Stimulated activated CD8-positive, alpha-beta memory T cell treated with anti-CD3 and anti-CD28 coated beads, Interleukin-2, amount 100 ng/mL, for 48 hours (primary cell): ENCODE measurements around the gene JAM2.
A peak's percentile ranks its signal among the peaks of the same experiment; 100 is the strongest.
"Not testable (repeated sequence)": the region's sequence is repeated elsewhere in the genome, so short reads cannot be mapped to it uniquely, and the experiment has no call there.

ENCODE experiments used
- DNase-seq, 2 donors: peaks; one replicate each; pipeline ENCODE4 v3.0.0-alpha.2; 2020; ENCODE audit warnings: low read depth in 2 of 2

The JAM2 gene

GRCh38 chr21:25646474-25646873, 7.4 kb downstream of the JAM2 start:
- no peak for DNase-seq

- DNase-seq: no peak
Measured at GRCh38 chr21:25647647-25648046, 8.6 kb downstream of the JAM2 start.

- DNase-seq: no peak
Measured at GRCh38 chr21:25649146-25649545, 10.1 kb downstream of the JAM2 start.

- DNase-seq: no peak
Measured at GRCh38 chr21:25656412-25656811, 17.4 kb downstream of the JAM2 start.

GRCh38 chr21:25657140-25657539, 18.1 kb downstream of the JAM2 start:
- DNase-seq: no peak

GRCh38 chr21:25658427-25659035, 19.5 kb downstream of the JAM2 start:
- no peak for DNase-seq

DNA sequence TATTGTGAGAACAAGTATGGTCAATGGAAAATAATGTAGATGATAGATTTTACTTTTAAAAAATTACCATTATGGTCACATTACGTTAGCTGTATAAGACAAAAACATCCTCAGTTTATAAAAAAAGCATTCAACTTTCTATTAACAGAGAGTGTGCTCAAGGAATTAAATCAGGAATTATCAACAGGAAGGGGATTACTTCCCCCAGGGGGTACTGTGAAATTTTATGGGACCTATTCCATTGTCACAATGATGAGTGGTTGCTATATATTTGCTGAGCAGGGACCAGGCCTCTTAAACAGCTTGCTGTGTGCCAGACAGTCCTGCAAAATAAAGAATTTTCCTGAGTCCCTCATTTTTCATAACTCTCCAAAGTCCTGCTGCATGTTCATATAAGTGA, 21.2 kb downstream of the JAM2 start:
- DNase-seq: no peak

- no peak for DNase-seq
Measured at GRCh38 chr21:25664491-25664931, 25.5 kb downstream of the JAM2 start.

DNA sequence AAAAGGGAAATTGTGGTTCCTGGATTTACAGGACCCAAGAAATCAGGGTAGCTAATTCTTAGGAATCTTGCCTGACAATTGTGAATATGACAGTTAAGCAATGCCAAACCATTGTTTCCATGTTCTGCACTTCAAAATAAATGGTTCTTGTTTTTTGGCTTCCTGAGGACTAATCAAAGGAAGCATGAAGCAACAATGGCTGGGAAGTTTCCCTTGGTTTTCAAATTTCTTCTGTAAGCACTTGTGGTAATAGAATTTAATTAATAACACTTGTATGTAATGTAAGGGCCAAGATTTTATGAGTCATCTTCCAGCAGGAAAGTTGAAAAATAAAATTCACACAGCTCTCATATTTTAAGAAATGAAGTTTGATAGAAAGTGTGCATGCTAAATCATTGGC, 31.7 kb downstream of the JAM2 start:
- no peak for DNase-seq

GRCh38 chr21:25676451-25676850, 37.4 kb downstream of the JAM2 start:
- DNase-seq: no peak

DNA sequence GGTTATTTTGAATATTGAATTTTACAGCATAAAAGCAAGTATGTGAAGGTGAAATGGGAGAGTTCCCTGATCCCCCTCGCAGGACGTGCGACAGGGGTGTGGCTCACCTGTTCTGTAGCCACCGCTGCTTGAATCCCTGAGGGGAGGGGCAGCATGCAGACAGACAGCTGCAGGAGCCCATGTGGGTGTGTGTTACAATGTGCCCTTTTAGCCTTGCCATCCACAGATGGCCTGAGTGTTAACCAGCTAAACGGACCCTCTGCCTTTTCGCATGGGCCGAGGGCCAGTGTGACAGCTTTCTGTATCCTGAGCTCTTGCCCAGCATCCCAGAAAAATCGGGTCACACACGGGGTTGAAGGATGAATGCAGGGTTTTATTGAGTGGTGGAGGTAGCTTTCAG, 43.3 kb downstream of the JAM2 start:
- DNase-seq: no peak

DNA sequence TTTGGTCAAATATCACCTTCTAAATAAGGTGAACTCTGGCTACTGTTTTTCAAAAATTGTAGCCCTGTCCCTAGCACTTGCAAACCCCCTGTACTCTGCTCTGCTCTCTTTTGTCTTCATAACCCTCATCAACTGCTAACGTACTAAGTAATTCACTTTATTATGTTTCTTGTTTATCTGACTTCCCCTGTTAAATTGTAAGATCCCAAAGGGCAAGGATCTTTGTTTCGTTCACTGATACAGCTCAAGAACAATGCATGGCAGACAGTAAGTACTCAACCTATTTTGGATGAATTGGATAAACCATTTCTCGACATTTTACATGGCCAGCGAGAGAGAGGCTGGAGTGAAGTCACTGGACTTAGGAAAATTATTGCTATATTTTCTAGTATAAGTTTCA, 48.7 kb downstream of the JAM2 start:
- DNase-seq: no peak

DNA sequence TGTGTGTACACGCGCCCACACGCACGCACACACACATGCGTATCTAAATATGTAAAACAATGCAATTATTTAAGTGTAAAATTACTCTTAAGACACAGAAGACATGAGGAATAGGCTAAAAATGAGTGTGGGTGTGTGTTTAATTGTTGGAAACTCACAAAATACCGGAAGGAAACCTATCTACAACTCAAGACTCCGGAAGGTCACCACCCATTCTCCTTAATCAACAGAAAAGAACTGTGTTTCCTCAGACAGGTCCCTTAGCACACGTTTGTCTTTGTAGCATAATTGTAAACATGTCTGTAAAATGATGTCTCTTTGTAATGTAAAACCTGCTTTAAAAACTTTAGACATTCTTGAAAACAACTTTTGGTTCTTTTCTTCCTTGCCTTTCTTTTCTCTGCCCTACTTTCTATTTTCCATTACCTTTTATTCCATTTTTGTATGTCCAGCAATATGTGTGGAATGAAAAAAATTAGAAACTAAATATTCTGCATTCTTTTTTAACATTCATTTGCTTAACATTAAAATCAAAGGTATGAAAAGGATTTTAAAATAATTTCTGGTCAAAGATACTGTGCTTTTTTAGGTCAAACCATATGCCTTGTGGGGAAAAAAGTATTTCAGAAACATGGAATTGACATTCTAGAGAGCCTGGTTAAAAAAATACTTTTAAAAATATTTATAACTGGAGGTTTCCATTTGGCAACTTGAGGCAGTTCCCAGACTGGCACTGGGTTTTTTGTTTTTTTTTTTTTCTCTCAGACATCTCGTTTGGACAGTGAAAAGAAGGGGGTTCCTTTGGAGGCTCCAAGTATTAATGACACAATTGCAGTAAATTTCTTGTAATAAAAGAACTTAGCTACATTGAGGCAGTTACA, 49.5 kb downstream of the JAM2 start:
- no peak for DNase-seq

GRCh38 chr21:25689226-25689625, 50.2 kb downstream of the JAM2 start:
- DNase-seq: no peak

DNA sequence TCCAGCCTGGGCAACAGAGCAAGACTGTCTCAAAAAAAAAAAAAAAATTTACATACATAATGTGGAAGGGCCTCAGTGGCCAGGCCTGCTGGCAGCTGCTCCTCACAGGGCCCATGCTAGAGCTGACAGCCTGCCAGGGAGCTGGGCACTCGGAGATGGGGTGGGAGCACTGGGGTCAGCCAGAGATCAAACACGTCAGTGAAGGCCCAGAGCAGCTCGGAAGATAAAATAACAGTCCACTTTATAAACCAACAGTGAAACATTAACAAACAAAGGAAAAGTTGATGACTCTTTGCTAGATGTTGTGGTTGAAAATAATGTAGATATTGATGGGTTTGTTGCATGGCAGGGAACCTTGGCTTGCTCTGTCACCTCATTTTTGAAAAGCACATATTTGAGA, 52.9 kb downstream of the JAM2 start:
- no peak for DNase-seq

- DNase-seq: not testable (repeated sequence)
Measured at GRCh38 chr21:25695461-25695860, 56.4 kb downstream of the JAM2 start.

GRCh38 chr21:25700741-25701140, 61.7 kb downstream of the JAM2 start:
- DNase-seq: no peak

GRCh38 chr21:25701529-25701928, 62.5 kb downstream of the JAM2 start:
- no peak for DNase-seq

DNA sequence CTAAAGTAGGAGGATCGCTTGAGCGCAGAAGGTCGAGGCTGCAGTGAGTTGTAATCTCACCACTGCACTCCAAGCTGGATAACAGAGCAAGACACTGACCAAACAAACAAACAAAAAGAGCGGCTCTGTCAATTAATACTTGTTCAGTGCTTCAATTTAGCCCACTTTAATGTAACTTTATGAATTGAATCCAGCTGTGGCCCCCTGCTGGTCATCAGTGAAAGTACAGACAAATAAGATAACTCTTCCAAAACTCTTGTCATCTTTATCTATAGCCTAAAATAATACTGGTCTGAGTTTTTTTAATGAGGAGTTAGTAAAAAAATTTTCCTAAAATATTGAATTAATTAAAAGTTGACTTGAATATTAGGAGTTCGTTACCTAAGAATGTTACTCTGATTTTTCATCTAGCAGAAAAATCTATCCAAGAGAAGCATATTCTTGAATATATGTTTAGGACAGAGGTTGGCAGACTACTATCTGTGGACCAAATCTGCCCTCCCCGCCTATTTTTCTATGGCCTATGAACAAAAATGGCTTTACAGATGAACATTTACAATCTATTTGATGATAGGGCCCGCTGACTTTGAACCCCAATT, 69.5 kb downstream of the JAM2 start:
- peak; percentile 5 to 7 for DNase-seq

GRCh38 chr21:25709684-25710265, 70.7 kb downstream of the JAM2 start:
- no peak for DNase-seq

GRCh38 chr21:25710550-25710949, 71.5 kb downstream of the JAM2 start:
- DNase-seq: no peak

DNA sequence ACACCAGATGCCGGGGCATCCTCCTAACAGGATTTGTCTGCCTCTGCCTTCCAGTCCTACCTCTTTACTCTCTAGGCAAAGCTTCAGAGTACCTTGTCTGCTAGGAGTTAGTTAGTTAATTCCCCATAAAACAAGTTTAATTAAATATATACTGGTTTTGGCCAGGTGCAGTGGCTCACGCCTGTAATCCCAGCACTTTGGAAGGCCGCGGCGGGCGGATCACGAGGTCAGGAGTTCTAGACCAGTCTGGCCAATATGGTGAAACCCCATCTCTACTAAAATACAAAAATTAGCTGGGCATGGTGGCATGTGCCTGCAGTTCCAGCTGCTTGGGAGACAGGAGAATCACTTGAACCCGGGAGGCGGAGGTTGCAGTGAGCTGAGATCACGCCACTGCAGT, 75.0 kb downstream of the JAM2 start:
- not testable (repeated sequence) for DNase-seq
